Hematopoietic multipotent progenitor cell (in vitro differentiated cells): ENCODE data around the gene ACSBG1. TPM values are rescaled to one million over a fixed set of nuclear protein-coding genes. Genes with fewer than 3 reads are reported as not detected.

ENCODE experiments used
- DNase-seq, 3 donors: peaks; one replicate each; pipeline ENCODE4 v3.0.0-alpha.2; 2011 to 2015; ENCODE audit warnings: low read depth in 2 of 3, low spot score in 2 of 3
- total RNA-seq: library from RNA; depleted of rRNA; stranded (reverse); fragments of >200 nt; gene quantifications from one replicate; pipeline ENCODE4 v1.2.3, GENCODE V29; 2012

The ACSBG1 gene
- total RNA-seq, 1 donor, result under 0.01 TPM

GRCh38 chr15:78223396-78224022 lies 10.9 kb downstream of the ACSBG1 start:
- no peak for DNase-seq

GRCh38 chr15:78222745-78223395 lies 11.5 kb downstream of the ACSBG1 start:
- no peak for DNase-seq

GRCh38 chr15:78220713-78221112 lies 13.7 kb downstream of the ACSBG1 start:
- DNase-seq, result no peak

- DNase-seq, result no peak
These were observed 17.9 kb downstream of the ACSBG1 start for GRCh38 chr15:78216276-78217104.

- DNase-seq, result no peak
These were observed 20.4 kb downstream of the ACSBG1 start for GRCh38 chr15:78213956-78214355.

- DNase-seq, result no peak
These were observed 21.0 kb downstream of the ACSBG1 start for GRCh38 chr15:78213425-78213750.

- peak in 2 of 3 donors; percentile 16 to 26 for DNase-seq
These were observed 21.6 kb downstream of the ACSBG1 start for GRCh38 chr15:78212546-78213424.

GRCh38 chr15:78212008-78212407 lies 22.4 kb downstream of the ACSBG1 start:
- DNase-seq, result no peak

- no peak for DNase-seq
These were observed 23.0 kb downstream of the ACSBG1 start for GRCh38 chr15:78211189-78211921.

GRCh38 chr15:78210349-78210717 lies 24.0 kb downstream of the ACSBG1 start:
- DNase-seq, result no peak

GRCh38 chr15:78209646-78210348 lies 24.6 kb downstream of the ACSBG1 start:
- no peak for DNase-seq

- DNase-seq, result no peak
These were observed 25.3 kb downstream of the ACSBG1 start for GRCh38 chr15:78208887-78209645.

- no peak for DNase-seq
These were observed 26.0 kb downstream of the ACSBG1 start for GRCh38 chr15:78208341-78208844.

GRCh38 chr15:78207641-78208340 lies 26.6 kb downstream of the ACSBG1 start:
- no peak for DNase-seq

GRCh38 chr15:78207110-78207458 lies 27.3 kb downstream of the ACSBG1 start:
- no peak for DNase-seq

- DNase-seq, result no peak
These were observed 27.8 kb downstream of the ACSBG1 start for GRCh38 chr15:78206326-78207109.

- no peak for DNase-seq
These were observed 28.5 kb downstream of the ACSBG1 start for GRCh38 chr15:78205856-78206255.
